Measurements from ENCODE around the gene TRAT1. TPM values are rescaled to one million over a fixed set of nuclear protein-coding genes. Genes with fewer than 3 reads are reported as not detected.

Gene TRAT1
- total RNA-seq, 1 donor from 2014 or later, result 0.51 TPM

DNA sequence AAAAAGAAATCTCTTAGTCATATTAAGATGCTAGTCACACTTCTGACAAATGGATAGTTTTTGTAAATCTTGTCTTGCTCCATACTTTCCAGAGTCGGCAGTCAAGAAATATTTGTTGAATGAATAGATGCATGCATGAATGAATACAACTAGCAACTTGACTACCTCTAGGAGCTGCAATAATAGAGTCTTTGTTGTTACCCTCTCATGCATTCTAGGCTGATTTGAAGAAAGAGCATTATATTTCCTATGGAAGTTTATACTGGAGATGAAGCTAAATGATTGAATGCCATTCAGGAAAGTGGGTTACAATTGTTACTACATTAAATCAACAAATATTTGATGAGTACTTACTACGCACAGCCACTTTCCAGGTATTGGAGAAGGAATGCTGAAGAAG lies 18.1 kb upstream of the TRAT1 start:
- Mint-ChIP-seq H3K9me3 (ENCODE audit: unreplicated experiment) (no peaks in the 10 kb centered on the region), H3K4me1 (ENCODE audit: unreplicated experiment) (peaks cover 3% of the 10 kb centered on the region), H3K36me3 (ENCODE audit: low read depth, unreplicated experiment) (no peaks in the 10 kb centered on the region), H3K4me3 (ENCODE audit: unreplicated experiment) (no peak overlapping the region), H3K27ac (ENCODE audit: unreplicated experiment) (no peak overlapping the region), H3K27me3 (ENCODE audit: unreplicated experiment) (no peaks in the 10 kb centered on the region)
- DNase-seq (ENCODE audit: low spot score), result no peak
- TF ChIP-seq, protein P1, sequence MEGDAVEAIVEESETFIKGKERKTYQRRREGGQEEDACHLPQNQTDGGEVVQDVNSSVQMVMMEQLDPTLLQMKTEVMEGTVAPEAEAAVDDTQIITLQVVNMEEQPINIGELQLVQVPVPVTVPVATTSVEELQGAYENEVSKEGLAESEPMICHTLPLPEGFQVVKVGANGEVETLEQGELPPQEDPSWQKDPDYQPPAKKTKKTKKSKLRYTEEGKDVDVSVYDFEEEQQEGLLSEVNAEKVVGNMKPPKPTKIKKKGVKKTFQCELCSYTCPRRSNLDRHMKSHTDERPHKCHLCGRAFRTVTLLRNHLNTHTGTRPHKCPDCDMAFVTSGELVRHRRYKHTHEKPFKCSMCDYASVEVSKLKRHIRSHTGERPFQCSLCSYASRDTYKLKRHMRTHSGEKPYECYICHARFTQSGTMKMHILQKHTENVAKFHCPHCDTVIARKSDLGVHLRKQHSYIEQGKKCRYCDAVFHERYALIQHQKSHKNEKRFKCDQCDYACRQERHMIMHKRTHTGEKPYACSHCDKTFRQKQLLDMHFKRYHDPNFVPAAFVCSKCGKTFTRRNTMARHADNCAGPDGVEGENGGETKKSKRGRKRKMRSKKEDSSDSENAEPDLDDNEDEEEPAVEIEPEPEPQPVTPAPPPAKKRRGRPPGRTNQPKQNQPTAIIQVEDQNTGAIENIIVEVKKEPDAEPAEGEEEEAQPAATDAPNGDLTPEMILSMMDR (IDR thresholded peaks at IDR 0.05; ENCODE audit: unreplicated experiment), result no peak

DNA sequence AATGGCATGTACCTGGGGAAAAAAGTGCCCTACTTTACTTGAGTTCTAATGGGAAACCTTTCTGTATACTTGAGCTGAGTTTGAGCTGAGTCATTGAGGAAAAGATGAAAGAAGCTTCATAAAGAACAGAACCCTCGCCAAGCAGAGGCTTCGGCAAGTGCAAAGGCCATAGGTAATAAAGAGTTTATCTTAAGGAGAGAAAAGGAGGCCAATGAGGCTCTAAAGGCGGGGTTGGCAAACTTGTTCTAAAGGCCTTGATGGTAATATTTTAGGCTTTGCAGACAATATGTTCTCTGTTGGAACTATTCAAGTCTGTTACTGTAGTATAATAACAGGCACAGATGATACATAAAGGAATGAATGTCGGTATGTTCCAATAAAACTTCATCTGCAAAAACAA lies 17.6 kb upstream of the TRAT1 start:
- Mint-ChIP-seq H3K9me3 (ENCODE audit: unreplicated experiment) (no peaks in the 10 kb centered on the region), H3K27me3 (ENCODE audit: unreplicated experiment) (no peaks in the 10 kb centered on the region), H3K4me1 (ENCODE audit: unreplicated experiment) (peaks cover 3% of the 10 kb centered on the region), H3K27ac (ENCODE audit: unreplicated experiment) (no peak overlapping the region), H3K4me3 (ENCODE audit: unreplicated experiment) (no peak overlapping the region), H3K36me3 (ENCODE audit: low read depth, unreplicated experiment) (no peaks in the 10 kb centered on the region)
- no peak for DNase-seq (ENCODE audit: low spot score)
- TF ChIP-seq, protein P1 (IDR thresholded peaks at IDR 0.05; ENCODE audit: unreplicated experiment), result no peak

DNA sequence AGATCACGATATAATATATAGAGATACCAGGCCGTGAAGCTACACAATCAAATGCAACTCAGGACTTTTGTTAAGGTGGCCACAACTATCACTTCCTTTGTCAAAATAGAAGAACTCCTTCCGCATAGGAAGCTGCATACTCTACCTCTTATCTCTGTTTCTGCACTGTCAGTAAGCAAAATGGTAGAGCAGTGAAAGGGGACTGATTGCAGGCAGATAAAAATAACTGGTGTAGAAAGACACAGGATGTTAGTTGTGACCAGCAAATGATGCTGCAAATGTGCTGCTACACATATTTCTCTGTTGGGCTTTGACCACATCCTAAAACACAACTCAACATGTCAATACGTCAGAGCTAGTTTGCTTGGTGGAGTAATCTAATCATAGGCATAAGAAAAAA lies 16.3 kb upstream of the TRAT1 start:
- Mint-ChIP-seq H3K4me1 (ENCODE audit: unreplicated experiment) (peaks cover 3% of the 10 kb centered on the region), H3K27ac (ENCODE audit: unreplicated experiment) (no peak overlapping the region), H3K27me3 (ENCODE audit: unreplicated experiment) (no peaks in the 10 kb centered on the region), H3K36me3 (ENCODE audit: low read depth, unreplicated experiment) (no peaks in the 10 kb centered on the region), H3K9me3 (ENCODE audit: unreplicated experiment) (no peaks in the 10 kb centered on the region), H3K4me3 (ENCODE audit: unreplicated experiment) (no peak overlapping the region)
- TF ChIP-seq, protein P1 (IDR thresholded peaks at IDR 0.05; ENCODE audit: unreplicated experiment), result no peak
- DNase-seq (ENCODE audit: low spot score), result no peak

DNA sequence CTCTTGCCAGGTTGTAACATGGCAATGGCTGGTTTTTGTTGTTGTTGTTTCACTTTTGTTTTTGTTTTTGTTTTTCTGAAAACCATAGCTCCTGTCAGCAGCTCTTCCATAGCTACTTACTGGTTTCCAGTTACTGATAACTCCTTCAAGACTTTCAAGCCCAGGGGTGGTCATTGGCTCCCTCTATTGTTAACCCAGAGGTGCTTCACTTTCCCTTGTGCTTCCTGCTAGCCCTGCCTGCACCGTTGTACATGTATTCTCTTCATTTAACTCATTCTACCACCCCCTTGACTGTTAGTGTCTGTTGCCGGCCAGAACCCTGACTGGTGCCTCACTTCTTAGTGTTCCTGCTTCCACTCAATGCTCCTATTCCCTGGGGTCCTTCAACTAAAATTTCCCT lies 4.2 kb upstream of the TRAT1 start:
- TF ChIP-seq, protein P1 (IDR thresholded peaks at IDR 0.05; ENCODE audit: unreplicated experiment), result no peak
- Mint-ChIP-seq H3K4me1 (ENCODE audit: unreplicated experiment) (peaks cover 13% of the 10 kb centered on the region), H3K36me3 (ENCODE audit: low read depth, unreplicated experiment) (no peaks in the 10 kb centered on the region), H3K4me3 (ENCODE audit: unreplicated experiment) (no peak overlapping the region), H3K27ac (ENCODE audit: unreplicated experiment) (no peak overlapping the region), H3K27me3 (ENCODE audit: unreplicated experiment) (no peaks in the 10 kb centered on the region), H3K9me3 (ENCODE audit: unreplicated experiment) (no peaks in the 10 kb centered on the region)
- peak; percentile 36 for DNase-seq (ENCODE audit: low spot score)

DNA sequence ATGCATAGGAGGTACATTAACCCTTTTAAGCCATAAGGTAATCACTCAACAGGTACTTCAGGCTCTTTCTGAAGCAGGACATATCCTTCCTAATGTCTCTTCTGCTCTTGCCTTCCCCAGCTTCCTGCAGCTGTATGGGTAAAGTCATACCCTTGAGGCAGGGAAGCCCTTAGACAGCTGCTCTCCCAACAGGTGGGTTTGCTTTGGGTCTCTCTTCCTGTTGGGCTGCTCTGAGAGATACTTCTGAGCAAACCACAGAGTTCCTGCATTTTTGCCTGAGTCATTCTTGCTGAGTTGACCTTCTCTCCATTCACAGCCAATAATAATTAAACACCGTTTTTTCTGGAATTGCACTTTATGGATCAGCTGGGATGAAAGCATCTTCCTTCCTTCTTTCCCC lies 2.0 kb upstream of the TRAT1 start:
- Mint-ChIP-seq H3K27ac (ENCODE audit: unreplicated experiment) (no peak overlapping the region), H3K4me3 (ENCODE audit: unreplicated experiment) (no peak overlapping the region), H3K4me1 (ENCODE audit: unreplicated experiment) (peaks cover 13% of the 10 kb centered on the region), H3K9me3 (ENCODE audit: unreplicated experiment) (no peaks in the 10 kb centered on the region), H3K27me3 (ENCODE audit: unreplicated experiment) (no peaks in the 10 kb centered on the region), H3K36me3 (ENCODE audit: low read depth, unreplicated experiment) (no peaks in the 10 kb centered on the region)
- TF ChIP-seq, protein P1 (IDR thresholded peaks at IDR 0.05; ENCODE audit: unreplicated experiment), result no peak
- DNase-seq (ENCODE audit: low spot score), result no peak

Measured in endothelial cell (in vitro differentiated cells).